Transverse colon (tissue), 4 donors: Measurements from ENCODE around the gene MELK. TPM values are rescaled to one million over a fixed set of nuclear protein-coding genes. Genes with fewer than 3 reads are reported as not detected.
"Not testable (repeated sequence)": the region's sequence is repeated elsewhere in the genome, so short reads cannot be mapped to it uniquely, and the experiment has no call there.

Source experiments
- DNase-seq: peaks from one replicate; pipeline ENCODE4 v3.0.0-alpha.2; 2019
- H3K27ac ChIP-seq, 4 donors: fragments of 200-600 bp; sonication (generic); 2 replicates each; pipeline ENCODE4 v1.5.1; 2016 to 2018; ENCODE audit warnings: inconsistent platforms in 4 of 4
- H3K27me3 ChIP-seq: fragments of 200-600 bp; sonication (generic); 2 replicates; pipeline ENCODE4 v1.5.1; 2017; ENCODE audit warnings: inconsistent platforms
- H3K36me3 ChIP-seq, 4 donors: fragments of 200-600 bp; sonication (generic); 2 replicates each; pipeline ENCODE4 v1.5.1; 2017 to 2019; ENCODE audit warnings: inconsistent platforms in 4 of 4
- H3K4me1 ChIP-seq, 4 donors: fragments of 200-600 bp; sonication (generic); 2 replicates each; pipeline ENCODE4 v1.5.1; 2017 to 2020; ENCODE audit warnings: inconsistent platforms in 4 of 4
- H3K4me3 ChIP-seq, 4 donors: fragments of 200-600 bp; sonication (generic); 1 replicate in 1 of 4; 2 replicates in 3 of 4; pipeline versions ENCODE4 v1.5.1 to v1.6.1; 2017 to 2019; ENCODE audit warnings: inconsistent platforms in 4 of 4
- H3K9me3 ChIP-seq, 2 donors: fragments of 200-600 bp; sonication (generic); 2 replicates each; pipeline ENCODE4 v1.5.1; 2017 to 2019; ENCODE audit warnings: inconsistent platforms in 2 of 2
- EP300 ChIP-seq: sonication (generic); formaldehyde crosslinking; IDR thresholded peaks from one replicate; pipeline ENCODE4 v1.6.1; 2017; ENCODE audit warnings: antibody characterized with exemption, low read depth
- POLR2A ChIP-seq: fragments of 450-650 bp; IDR thresholded peaks from one replicate; pipeline ENCODE4 v1.6.1; 2016; ENCODE audit warnings: antibody characterized with exemption, mild to moderate bottlenecking, moderate library complexity
- POLR2AphosphoS5 ChIP-seq, 3 donors: sonication (generic); formaldehyde crosslinking; IDR thresholded peaks; one replicate each; pipeline ENCODE4 v1.6.1; 2016; ENCODE audit warnings: antibody characterized with exemption in 3 of 3
- WGBS, 2 donors: methylation state at CpG; one replicate each; pipeline ENCODE4 v1.1.5; 2018; ENCODE audit warnings: low coverage in 1 of 2; 5-methylcytosine and 5-hydroxymethylcytosine counted together
- in situ Hi-C, 4 donors: fragments of 200-750 bp; cut with MboI; loops; one replicate each; pipeline versions ENCODE4 v1.15.0 to v1.15.1; 2017; ENCODE audit warnings: low sequenced_read_pairs in 3 of 4, low pct_ligation_motif_present in 1 of 4, low pct_unique_long_range_greater_than_20kb in 1 of 4
- intact Hi-C: fragments of 100-400 bp; cut with DNase I; formaldehyde crosslinking; loops from one replicate; pipeline ENCODE4 v1.15.1; 2023; ENCODE audit warnings: low total_unique reads
- total RNA-seq, 4 donors: library from RNA; depleted of rRNA; stranded (reverse); fragments of >200 nt; gene quantifications; one replicate each; pipeline ENCODE4 v1.1.0, GENCODE V29; 2016
- TF ChIP-seq, protein P1 (sequence below), 5 experiments: fragments of 200-600 bp in 3 of 5; fragments of 450-650 bp in 2 of 5; sonication (generic) in 3 of 5; IDR thresholded peaks; 1 replicate in 2 of 5; 2 replicates in 3 of 5; pipeline ENCODE4 v1.5.1; 2016 to 2017; ENCODE audit warnings: antibody characterized with exemption in 5 of 5, inconsistent platforms in 3 of 5, mild to moderate bottlenecking in 2 of 5, moderate library complexity in 1 of 5

Gene MELK
- total RNA-seq, 4 donors from 2014 or later = 0.75 to 11.5 (median 3.0) TPM

DNA sequence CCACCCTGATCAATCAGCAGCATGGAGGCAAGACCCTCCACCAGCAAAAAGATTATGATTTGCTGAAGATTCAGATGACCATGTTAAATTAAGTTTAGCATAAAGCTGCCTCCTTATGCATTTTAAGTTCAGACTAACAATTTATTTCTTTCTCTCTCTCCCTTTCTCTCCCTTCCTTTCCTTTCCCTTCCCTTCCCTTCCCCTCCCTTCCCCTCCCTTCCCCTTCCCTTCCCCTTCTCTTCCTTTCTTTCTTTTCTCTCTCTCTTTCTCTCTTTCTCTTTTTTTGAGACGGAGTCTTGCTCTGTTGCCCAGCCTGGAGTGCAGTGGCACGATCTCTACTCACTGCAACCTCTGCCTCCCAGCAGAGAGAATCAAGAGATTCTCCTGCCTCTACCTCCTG is 1.4 kb upstream of the MELK start:
- DNase-seq = no peak
- no peaks in the 10 kb centered on the region for H3K27me3 ChIP-seq
- H3K9me3 ChIP-seq = no peaks in the 10 kb centered on the region
- H3K4me3 ChIP-seq = no peak overlapping the region
- intact Hi-C loops = no loop called here
- H3K4me1 ChIP-seq = peaks cover 0 to 23% (median 7%) of the 10 kb centered on the region in 4 donors
- TF ChIP-seq, protein P1, sequence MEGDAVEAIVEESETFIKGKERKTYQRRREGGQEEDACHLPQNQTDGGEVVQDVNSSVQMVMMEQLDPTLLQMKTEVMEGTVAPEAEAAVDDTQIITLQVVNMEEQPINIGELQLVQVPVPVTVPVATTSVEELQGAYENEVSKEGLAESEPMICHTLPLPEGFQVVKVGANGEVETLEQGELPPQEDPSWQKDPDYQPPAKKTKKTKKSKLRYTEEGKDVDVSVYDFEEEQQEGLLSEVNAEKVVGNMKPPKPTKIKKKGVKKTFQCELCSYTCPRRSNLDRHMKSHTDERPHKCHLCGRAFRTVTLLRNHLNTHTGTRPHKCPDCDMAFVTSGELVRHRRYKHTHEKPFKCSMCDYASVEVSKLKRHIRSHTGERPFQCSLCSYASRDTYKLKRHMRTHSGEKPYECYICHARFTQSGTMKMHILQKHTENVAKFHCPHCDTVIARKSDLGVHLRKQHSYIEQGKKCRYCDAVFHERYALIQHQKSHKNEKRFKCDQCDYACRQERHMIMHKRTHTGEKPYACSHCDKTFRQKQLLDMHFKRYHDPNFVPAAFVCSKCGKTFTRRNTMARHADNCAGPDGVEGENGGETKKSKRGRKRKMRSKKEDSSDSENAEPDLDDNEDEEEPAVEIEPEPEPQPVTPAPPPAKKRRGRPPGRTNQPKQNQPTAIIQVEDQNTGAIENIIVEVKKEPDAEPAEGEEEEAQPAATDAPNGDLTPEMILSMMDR (IDR thresholded peaks at IDR 0.05) = no peak
- no peak for TF ChIP-seq EP300
- no peak for TF ChIP-seq POLR2AphosphoS5 (IDR thresholded peaks at IDR 0.05)
- TF ChIP-seq POLR2A = no peak
- WGBS, 2 donors = 86% methylated on average over 2 of the region's 2 CpGs
- in situ Hi-C loops = no loop called here
- H3K27ac ChIP-seq = no peak overlapping the region
- no peaks in the 10 kb centered on the region for H3K36me3 ChIP-seq

DNA sequence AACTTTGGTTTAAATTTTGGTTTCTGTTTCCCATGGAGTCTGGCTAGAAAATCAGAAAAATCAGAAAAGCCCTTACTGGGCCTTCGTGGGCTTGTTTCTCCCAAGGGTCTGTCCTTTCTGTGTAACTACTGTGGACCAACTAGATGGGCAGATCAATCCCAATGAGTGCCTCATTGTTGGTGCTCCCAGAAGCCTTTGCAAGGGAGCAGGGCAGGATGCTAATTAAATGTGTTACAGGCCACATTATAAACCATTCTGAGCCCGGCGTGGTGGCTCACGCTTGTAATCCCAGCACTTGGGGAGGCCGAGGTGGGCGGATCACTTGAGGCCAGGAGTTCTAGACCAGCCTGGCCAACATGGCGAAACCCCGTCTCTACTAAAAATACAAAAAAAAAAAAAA is 1.4 kb downstream of the MELK start:
- H3K27me3 ChIP-seq, intact Hi-C loops, in situ Hi-C loops, DNase-seq, H3K36me3 ChIP-seq, H3K9me3 ChIP-seq: not testable (repeated sequence)
- Histone ChIP-seq H3K4me3 (peak overlapping the region in 3 of 4 donors; percentile 69 to 79 (median 77)), H3K4me1 (peaks cover 0 to 23% (median 7%) of the 10 kb centered on the region in 4 donors), H3K27ac (peak overlapping the region in 2 of 4 donors; percentile 62 to 66)
- WGBS, 2 donors = 89% methylated on average over 8 of the region's 8 CpGs; no CpG with 5 or more reads in 1 of the 2 donors

DNA sequence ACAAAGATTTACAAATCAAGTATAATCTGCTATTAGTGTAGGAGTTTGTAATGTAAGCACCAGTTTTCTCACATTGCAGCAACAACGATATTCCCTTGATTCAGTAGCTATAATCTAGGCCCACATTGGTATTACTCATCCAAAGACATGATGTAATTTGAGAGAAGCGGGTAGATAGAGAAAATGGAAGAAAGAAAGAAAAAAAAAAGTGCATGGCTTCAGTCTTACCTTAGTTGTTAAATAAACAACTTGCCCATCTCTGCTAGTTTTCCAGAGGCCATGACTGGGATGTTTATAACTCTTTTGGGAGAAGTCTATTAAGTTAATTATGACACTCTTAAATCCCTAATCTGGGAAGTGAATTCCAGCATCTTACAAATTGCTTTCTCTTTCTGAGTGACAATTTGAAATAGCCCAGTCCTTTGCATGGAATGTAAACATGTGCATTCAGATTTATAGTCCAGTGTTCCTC is 2.8 kb downstream of the MELK start:
- peak in 1 of 3 donors; percentile 53 for TF ChIP-seq POLR2AphosphoS5 (IDR thresholded peaks at IDR 0.05)
- TF ChIP-seq, protein P1 (IDR thresholded peaks at IDR 0.05) = no peak
- DNase-seq = no peak
- Histone ChIP-seq H3K9me3 (no peaks in the 10 kb centered on the region), H3K27me3 (no peaks in the 10 kb centered on the region), H3K27ac (peak overlapping the region in 1 of 4 donors; percentile 18), H3K4me1 (peaks cover 0 to 23% (median 7%) of the 10 kb centered on the region in 4 donors), H3K36me3 (no peaks in the 10 kb centered on the region), H3K4me3 (no peak overlapping the region)
- intact Hi-C loops (no loop called here), in situ Hi-C loops (no loop called here)
- 36 to 59% methylated on average over 2 of the region's 2 CpGs for WGBS, 2 donors

DNA sequence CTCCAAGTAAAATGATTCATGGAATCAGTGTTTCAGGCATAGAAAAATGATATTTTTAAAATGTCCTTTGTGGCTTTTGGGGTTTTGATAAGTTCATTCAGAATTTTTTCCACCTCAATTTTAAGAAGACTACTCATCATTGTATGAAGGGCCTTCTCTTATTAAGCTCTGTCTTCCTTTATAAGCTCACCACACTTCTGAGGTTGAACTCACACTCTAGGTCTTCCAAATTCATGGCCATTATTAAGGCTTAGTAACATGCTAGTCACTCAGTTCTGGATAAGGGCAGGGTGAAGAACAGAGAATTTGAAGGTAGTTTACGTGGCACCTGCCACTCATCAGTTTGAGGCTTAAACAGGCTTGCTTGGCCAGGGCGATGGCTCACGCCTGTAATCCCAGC is 4.2 kb downstream of the MELK start:
- H3K4me1 ChIP-seq = peaks cover 0 to 23% (median 7%) of the 10 kb centered on the region in 4 donors
- no peaks in the 10 kb centered on the region for H3K36me3 ChIP-seq
- no peak overlapping the region for H3K27ac ChIP-seq
- TF ChIP-seq EP300 (no peak), POLR2A (no peak), POLR2AphosphoS5 (IDR thresholded peaks at IDR 0.05) (no peak)
- TF ChIP-seq, protein P1 (IDR thresholded peaks at IDR 0.05) = no peak
- intact Hi-C loops = no loop called here
- no peaks in the 10 kb centered on the region for H3K27me3 ChIP-seq
- no peak overlapping the region for H3K4me3 ChIP-seq
- no peak for DNase-seq
- in situ Hi-C loops = no loop called here
- 98 to 100% methylated on average over 2 to 3 of the region's 3 CpGs for WGBS, 2 donors
- no peaks in the 10 kb centered on the region for H3K9me3 ChIP-seq
